AG08396 (cell line): ENCODE measurements around the gene FOLR3.
"Not testable (repeated sequence)": the region's sequence is repeated elsewhere in the genome, so short reads cannot be mapped to it uniquely, and the experiment has no call there.

Source experiments
- DNase-seq: peaks from one replicate; pipeline ENCODE4 v3.0.0; 2012; ENCODE audit warnings: low spot score, mixed read lengths

Gene FOLR3

GRCh38 chr11:72162891-72163492 is 27.5 kb downstream of the FOLR3 start:
- no peak for DNase-seq

- not testable (repeated sequence) for DNase-seq
Measured at GRCh38 chr11:72164187-72164586, 28.7 kb downstream of the FOLR3 start.

GRCh38 chr11:72169046-72169555 is 33.6 kb downstream of the FOLR3 start:
- DNase-seq, result not testable (repeated sequence)

GRCh38 chr11:72169754-72170153 is 34.2 kb downstream of the FOLR3 start:
- not testable (repeated sequence) for DNase-seq

- DNase-seq, result not testable (repeated sequence)
Measured at GRCh38 chr11:72172043-72172442, 36.5 kb downstream of the FOLR3 start.

GRCh38 chr11:72173291-72173690 is 37.8 kb downstream of the FOLR3 start:
- no peak for DNase-seq

- DNase-seq, result no peak
Measured at GRCh38 chr11:72174302-72175070, 39.0 kb downstream of the FOLR3 start.

GRCh38 chr11:72177656-72178055 is 42.1 kb downstream of the FOLR3 start:
- DNase-seq, result no peak

GRCh38 chr11:72179049-72179803 is 43.7 kb downstream of the FOLR3 start:
- no peak for DNase-seq

- DNase-seq, result no peak
Measured at GRCh38 chr11:72179804-72180396, 44.4 kb downstream of the FOLR3 start.

- DNase-seq, result not testable (repeated sequence)
Measured at GRCh38 chr11:72180892-72181552, 45.5 kb downstream of the FOLR3 start.

- not testable (repeated sequence) for DNase-seq
Measured at GRCh38 chr11:72181553-72181958, 46.0 kb downstream of the FOLR3 start.

- no peak for DNase-seq
Measured at GRCh38 chr11:72188267-72188666, 52.7 kb downstream of the FOLR3 start.
